Stimulated activated naive CD8-positive, alpha-beta T cell treated with anti-CD3 and anti-CD28 coated beads, Interleukin-15, amount 100 ng/mL, for 72 hours (primary cell): ENCODE results near the gene CYP19A1.

ENCODE experiments used
- ATAC-seq: fragments of 150-1000 bp; cut with Tn5 transposase; 2 replicates; pipeline ENCODE4 v1.10.0; 2021; ENCODE audit warnings: mild to moderate bottlenecking, moderate library complexity
- DNase-seq, 2 donors: peaks; one replicate each; pipeline ENCODE4 v3.0.0; 2021 to 2022
- H3K27ac Mint-ChIP-seq, 2 donors: one replicate each; pipeline ENCODE4 v1.8.0; 2022; ENCODE audit warnings: mild to moderate bottlenecking in 2 of 2, mixed read lengths in 2 of 2, moderate library complexity in 2 of 2
- H3K27me3 Mint-ChIP-seq: one replicate; pipeline ENCODE4 v1.8.0; 2022; ENCODE audit warnings: mixed read lengths
- H3K4me1 Mint-ChIP-seq: one replicate; pipeline ENCODE4 v1.8.0; 2022; ENCODE audit warnings: mild to moderate bottlenecking, mixed read lengths
- H3K4me3 Mint-ChIP-seq, 2 donors: one replicate each; pipeline ENCODE4 v1.8.0; 2022; ENCODE audit warnings: mild to moderate bottlenecking in 2 of 2, mixed read lengths in 2 of 2, moderate library complexity in 1 of 2
- H3K9me3 Mint-ChIP-seq, 2 donors: one replicate each; pipeline ENCODE4 v1.8.0; 2022; ENCODE audit warnings: mixed read lengths in 2 of 2

CYP19A1 gene

GRCh38 chr15:51338496-51338895 lies at the start of gene CYP19A1:
CYP19A1 (minus strand) TSS chr15:51338596; CDS start chr15:51242912, 95,684 bp downstream.
- no peak within 1 kb of the TSS for H3K27ac Mint-ChIP-seq
- no peak within 1 kb of the TSS for H3K4me3 Mint-ChIP-seq
- ATAC-seq (no peak), DNase-seq (no peak)
- H3K27me3 Mint-ChIP-seq: peaks cover 36% of the 10 kb centered on the region
- H3K9me3 Mint-ChIP-seq: no peaks in the 10 kb centered on the region
- no peaks in the 10 kb centered on the region for H3K4me1 Mint-ChIP-seq

- Mint-ChIP-seq H3K4me3 (no peak overlapping the region), H3K4me1 (peaks cover 7% of the 10 kb centered on the region), H3K9me3 (no peaks in the 10 kb centered on the region), H3K27ac (no peak overlapping the region), H3K27me3 (peaks cover 15% of the 10 kb centered on the region)
- no peak for DNase-seq
- ATAC-seq: no peak
Measured at GRCh38 chr15:51387699-51388041, 49.3 kb upstream of the CYP19A1 start.

- H3K27me3 Mint-ChIP-seq: peaks cover 19% of the 10 kb centered on the region
- ATAC-seq (no peak), DNase-seq (no peak)
- no peak overlapping the region for H3K4me3 Mint-ChIP-seq
- H3K27ac Mint-ChIP-seq: no peak overlapping the region
- no peaks in the 10 kb centered on the region for H3K9me3 Mint-ChIP-seq
- H3K4me1 Mint-ChIP-seq: peaks cover 7% of the 10 kb centered on the region
Measured at GRCh38 chr15:51386960-51387698, 48.7 kb upstream of the CYP19A1 start.

- no peak overlapping the region for H3K27ac Mint-ChIP-seq
- DNase-seq (no peak), ATAC-seq (no peak)
- peaks cover 7% of the 10 kb centered on the region for H3K4me1 Mint-ChIP-seq
- H3K27me3 Mint-ChIP-seq: peaks cover 25% of the 10 kb centered on the region
- H3K4me3 Mint-ChIP-seq: no peak overlapping the region
- H3K9me3 Mint-ChIP-seq: no peaks in the 10 kb centered on the region
Measured at GRCh38 chr15:51386486-51386885, 48.1 kb upstream of the CYP19A1 start.

- no peak overlapping the region for H3K4me3 Mint-ChIP-seq
- no peaks in the 10 kb centered on the region for H3K9me3 Mint-ChIP-seq
- H3K27ac Mint-ChIP-seq: no peak overlapping the region
- H3K27me3 Mint-ChIP-seq: peaks cover 28% of the 10 kb centered on the region
- H3K4me1 Mint-ChIP-seq: peaks cover 7% of the 10 kb centered on the region
- ATAC-seq (no peak), DNase-seq (no peak)
Measured at GRCh38 chr15:51386029-51386428, 47.6 kb upstream of the CYP19A1 start.

- Mint-ChIP-seq H3K4me3 (no peak overlapping the region), H3K27ac (no peak overlapping the region), H3K9me3 (no peaks in the 10 kb centered on the region), H3K4me1 (no peaks in the 10 kb centered on the region), H3K27me3 (peaks cover 28% of the 10 kb centered on the region)
- ATAC-seq (no peak), DNase-seq (no peak)
Measured at GRCh38 chr15:51382787-51383186, 44.4 kb upstream of the CYP19A1 start.

- Mint-ChIP-seq H3K27me3 (peaks cover 28% of the 10 kb centered on the region), H3K4me3 (no peak overlapping the region), H3K4me1 (no peaks in the 10 kb centered on the region), H3K9me3 (no peaks in the 10 kb centered on the region), H3K27ac (peak overlapping the region in 1 of 2 donors; percentile 23)
- DNase-seq: peak; percentile 31 to 48
- ATAC-seq: peak; percentile 84
Measured at GRCh38 chr15:51380999-51381806, 42.8 kb upstream of the CYP19A1 start.

GRCh38 chr15:51379390-51379789 lies 41.0 kb upstream of the CYP19A1 start:
- H3K27me3 Mint-ChIP-seq: peaks cover 26% of the 10 kb centered on the region
- H3K4me1 Mint-ChIP-seq: no peaks in the 10 kb centered on the region
- DNase-seq (no peak), ATAC-seq (no peak)
- no peak overlapping the region for H3K27ac Mint-ChIP-seq
- H3K4me3 Mint-ChIP-seq: no peak overlapping the region
- no peaks in the 10 kb centered on the region for H3K9me3 Mint-ChIP-seq

- Mint-ChIP-seq H3K4me3 (no peak overlapping the region), H3K27ac (no peak overlapping the region), H3K4me1 (no peaks in the 10 kb centered on the region), H3K27me3 (peaks cover 21% of the 10 kb centered on the region), H3K9me3 (no peaks in the 10 kb centered on the region)
- no peak for DNase-seq
- ATAC-seq: no peak
Measured at GRCh38 chr15:51378406-51378805, 40.0 kb upstream of the CYP19A1 start.

- Mint-ChIP-seq H3K9me3 (no peaks in the 10 kb centered on the region), H3K4me3 (no peak overlapping the region), H3K27me3 (peaks cover 11% of the 10 kb centered on the region), H3K27ac (peak overlapping the region in 1 of 2 donors; percentile 80), H3K4me1 (no peaks in the 10 kb centered on the region)
- DNase-seq: no peak
- ATAC-seq: no peak
Measured at GRCh38 chr15:51377038-51377786, 38.8 kb upstream of the CYP19A1 start.

- ATAC-seq (no peak), DNase-seq (no peak)
- H3K4me3 Mint-ChIP-seq: no peak overlapping the region
- no peak overlapping the region for H3K27ac Mint-ChIP-seq
- H3K4me1 Mint-ChIP-seq: no peaks in the 10 kb centered on the region
- no peaks in the 10 kb centered on the region for H3K9me3 Mint-ChIP-seq
- no peaks in the 10 kb centered on the region for H3K27me3 Mint-ChIP-seq
Measured at GRCh38 chr15:51375966-51376640, 37.7 kb upstream of the CYP19A1 start.

GRCh38 chr15:51374131-51374530 lies 35.7 kb upstream of the CYP19A1 start:
- Mint-ChIP-seq H3K4me1 (no peaks in the 10 kb centered on the region), H3K27ac (no peak overlapping the region), H3K27me3 (no peaks in the 10 kb centered on the region), H3K4me3 (no peak overlapping the region), H3K9me3 (no peaks in the 10 kb centered on the region)
- ATAC-seq: no peak
- DNase-seq: no peak

- ATAC-seq: no peak
- no peaks in the 10 kb centered on the region for H3K4me1 Mint-ChIP-seq
- no peaks in the 10 kb centered on the region for H3K27me3 Mint-ChIP-seq
- DNase-seq: no peak
- H3K9me3 Mint-ChIP-seq: no peaks in the 10 kb centered on the region
- H3K27ac Mint-ChIP-seq: no peak overlapping the region
- no peak overlapping the region for H3K4me3 Mint-ChIP-seq
Measured at GRCh38 chr15:51371266-51371665, 32.9 kb upstream of the CYP19A1 start.

- no peak overlapping the region for H3K4me3 Mint-ChIP-seq
- no peak overlapping the region for H3K27ac Mint-ChIP-seq
- no peaks in the 10 kb centered on the region for H3K4me1 Mint-ChIP-seq
- no peak for DNase-seq
- no peaks in the 10 kb centered on the region for H3K9me3 Mint-ChIP-seq
- H3K27me3 Mint-ChIP-seq: peaks cover 6% of the 10 kb centered on the region
- ATAC-seq: no peak
Measured at GRCh38 chr15:51369451-51369761, 31.0 kb upstream of the CYP19A1 start.

- Mint-ChIP-seq H3K4me1 (no peaks in the 10 kb centered on the region), H3K4me3 (no peak overlapping the region), H3K9me3 (no peaks in the 10 kb centered on the region), H3K27ac (no peak overlapping the region), H3K27me3 (peaks cover 6% of the 10 kb centered on the region)
- DNase-seq: no peak
- ATAC-seq: no peak
Measured at GRCh38 chr15:51368751-51369450, 30.5 kb upstream of the CYP19A1 start.
